HG02981 (cell line): ENCODE results near the gene MEGF6.

ENCODE experiments used
- ATAC-seq: cut with Tn5 transposase; IDR thresholded peaks from one replicate; pipeline ENCODE4 v1.9.1; 2021; ENCODE audit warnings: mild to moderate bottlenecking, moderate library complexity; ENCODE audit not compliant: unreplicated experiment

Gene MEGF6

DNA sequence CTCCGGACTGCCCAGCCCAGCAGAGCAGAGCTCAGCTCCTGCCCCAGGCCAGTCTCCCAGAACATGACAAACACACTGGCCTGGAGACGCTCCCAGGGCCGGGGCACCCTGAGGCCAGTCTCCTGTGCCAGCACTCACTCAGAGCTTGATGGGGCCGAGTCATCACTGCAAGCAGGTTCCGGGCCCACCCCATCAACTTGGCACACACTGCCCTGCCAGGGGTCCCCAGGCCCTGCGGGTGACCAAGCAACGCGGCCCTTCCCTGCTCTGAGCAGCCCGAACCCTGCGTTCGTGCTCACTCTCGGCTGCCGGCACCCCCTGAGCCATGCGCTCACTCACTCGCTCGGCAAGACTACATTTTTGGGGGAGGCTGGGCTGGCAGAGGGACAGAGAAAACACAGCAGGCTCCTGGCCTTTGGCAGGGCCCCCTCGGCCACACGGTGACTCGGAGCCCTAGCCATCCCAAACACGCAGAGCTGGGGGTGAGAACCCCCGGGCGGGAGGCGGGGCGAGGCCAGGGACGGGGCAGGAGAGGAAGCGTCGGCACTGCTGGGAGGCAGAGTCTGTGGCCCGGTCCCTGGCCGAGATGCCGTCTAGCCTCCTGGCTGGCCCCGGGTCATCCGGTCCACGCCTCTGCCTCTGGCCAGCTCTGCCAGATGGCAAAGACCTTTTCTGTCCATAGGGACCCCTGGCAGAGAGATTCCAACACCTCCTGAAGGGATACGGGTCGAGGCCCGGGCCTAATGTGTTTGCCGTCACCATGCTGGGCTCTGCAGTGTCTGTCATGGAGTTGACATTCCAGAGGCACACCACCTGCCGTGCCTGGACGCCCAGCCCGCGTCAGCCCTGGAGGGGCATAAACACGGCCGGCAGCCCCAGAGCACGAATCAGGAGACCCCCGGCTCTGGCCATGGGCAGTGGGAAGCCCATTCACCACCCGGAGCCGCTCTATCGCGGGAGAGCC, 68.0 kb downstream of the MEGF6 start:
- no peak for ATAC-seq

DNA sequence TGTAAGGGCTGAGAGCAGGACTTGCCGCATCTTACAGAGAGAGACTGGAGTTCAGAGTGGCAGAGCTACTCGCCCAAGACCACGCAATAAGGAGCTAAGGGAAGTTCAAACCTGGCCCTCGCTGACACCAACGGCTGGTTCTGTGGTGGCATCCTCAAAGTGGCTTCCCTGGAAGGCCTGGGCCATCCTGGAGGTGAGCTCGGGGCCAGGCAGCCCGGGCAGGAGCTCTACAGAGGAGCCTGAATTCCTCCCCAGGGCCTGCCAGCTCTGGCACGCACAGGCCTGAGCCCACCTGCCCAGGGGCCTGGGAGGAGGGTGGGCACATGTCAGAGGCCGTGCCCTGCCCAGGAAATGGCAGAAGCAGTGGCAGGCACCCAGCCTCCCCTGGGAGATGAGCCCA, 68.6 kb downstream of the MEGF6 start:
- no peak for ATAC-seq

DNA sequence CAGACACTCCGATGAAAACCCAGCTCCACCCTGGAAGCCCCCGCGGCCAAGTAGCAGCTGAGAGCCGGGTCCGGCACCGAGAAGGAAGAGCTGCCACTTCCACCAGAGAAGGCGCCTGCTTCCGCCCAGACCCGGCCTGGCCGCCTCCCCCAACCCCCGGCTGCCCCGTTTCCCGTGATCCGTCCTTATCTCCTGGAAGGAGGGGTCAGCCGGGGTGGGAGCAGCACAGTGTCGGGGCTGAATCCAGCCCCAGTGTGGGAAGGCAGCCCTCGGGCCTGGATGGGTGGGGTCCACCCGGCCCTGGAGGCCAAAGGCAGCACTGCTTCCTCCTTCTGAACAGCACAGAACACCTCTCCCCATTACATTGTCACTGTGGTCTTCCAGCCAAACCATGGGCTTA, 69.4 kb downstream of the MEGF6 start:
- no peak for ATAC-seq

- ATAC-seq = no peak
Measured at GRCh38 chr1:3541465-3541864, 69.8 kb downstream of the MEGF6 start.

DNA sequence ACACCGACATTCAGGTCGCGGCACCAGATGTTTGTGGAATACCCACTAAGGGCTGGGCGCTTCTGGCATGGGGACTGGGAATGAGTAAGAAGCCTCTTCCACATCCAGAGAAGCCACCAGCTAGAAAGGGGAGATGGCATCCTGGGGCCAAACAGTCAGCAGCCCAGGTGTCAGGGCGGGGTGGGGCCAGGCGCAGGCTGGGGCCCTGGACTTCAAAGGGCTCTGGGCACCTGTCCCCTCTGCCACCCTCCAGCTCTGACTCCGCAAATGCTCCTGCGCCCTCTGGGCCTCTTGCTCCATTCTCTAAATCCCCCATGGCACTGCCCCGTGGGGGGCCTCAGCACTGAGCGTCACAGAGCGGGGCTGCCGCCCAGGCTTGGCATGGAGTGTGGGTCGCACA, 70.4 kb downstream of the MEGF6 start:
- no peak for ATAC-seq

- no peak for ATAC-seq
Measured at GRCh38 chr1:3539707-3540425, 71.4 kb downstream of the MEGF6 start.

GRCh38 chr1:3537359-3537758, 73.9 kb downstream of the MEGF6 start:
- ATAC-seq = no peak

DNA sequence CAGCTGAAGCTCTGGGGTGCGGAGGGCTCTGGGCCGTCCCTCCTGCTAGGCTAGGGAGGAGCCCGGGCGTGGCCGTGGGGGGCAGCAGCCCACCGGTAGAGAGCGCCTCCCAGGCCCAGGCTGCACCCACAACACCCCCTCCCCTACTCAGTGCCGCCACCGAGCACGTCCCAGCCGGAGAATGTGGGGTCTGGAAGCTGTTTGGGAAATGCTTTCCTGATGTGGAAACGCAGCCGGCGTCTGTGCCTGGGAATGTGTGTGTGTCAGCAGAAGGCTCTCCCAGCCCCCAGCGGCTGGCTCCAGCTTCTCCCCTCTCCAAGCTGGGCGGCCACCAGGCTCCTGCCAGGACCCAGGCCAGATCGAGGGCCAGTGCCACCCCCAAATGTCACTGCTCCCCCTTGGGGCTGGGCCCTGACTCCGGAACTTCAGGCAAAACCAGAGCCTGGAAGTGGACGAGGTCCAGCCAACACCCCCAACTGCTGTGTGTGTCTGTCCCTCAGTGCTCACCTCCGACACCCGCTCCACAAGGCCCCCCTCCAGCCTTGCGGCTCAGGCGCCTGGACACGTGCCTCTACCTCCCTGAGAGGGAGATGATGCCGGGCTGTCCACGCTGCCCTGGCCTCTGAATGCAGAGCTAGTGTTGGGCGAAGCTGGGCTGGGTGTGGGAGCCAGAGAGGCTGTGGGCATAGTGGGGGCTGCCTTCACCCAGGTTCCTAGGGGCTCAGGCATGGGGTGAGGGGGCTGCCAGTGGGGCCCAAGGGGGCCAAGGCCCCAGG, 74.7 kb downstream of the MEGF6 start:
- no peak for ATAC-seq

DNA sequence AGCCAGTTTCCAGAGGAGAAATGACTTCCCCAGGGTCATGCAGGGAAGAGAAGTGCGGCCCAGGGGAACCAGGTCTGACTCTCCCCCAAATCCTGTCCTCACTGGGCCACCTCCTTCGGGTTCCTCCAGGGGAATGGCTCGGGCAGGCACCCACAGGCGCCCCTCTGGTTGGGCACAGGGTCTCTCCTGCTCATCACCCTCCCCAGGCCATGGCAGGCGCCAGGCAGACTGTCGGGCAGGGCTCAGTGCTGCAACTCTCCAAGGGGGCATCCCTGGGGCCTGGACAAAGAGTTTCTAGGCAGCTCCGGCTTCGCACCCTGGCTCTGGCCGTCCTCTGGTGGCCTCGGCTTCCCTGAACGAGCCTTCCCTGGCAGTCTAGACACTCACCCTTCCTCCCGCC, 75.6 kb downstream of the MEGF6 start:
- ATAC-seq = no peak

DNA sequence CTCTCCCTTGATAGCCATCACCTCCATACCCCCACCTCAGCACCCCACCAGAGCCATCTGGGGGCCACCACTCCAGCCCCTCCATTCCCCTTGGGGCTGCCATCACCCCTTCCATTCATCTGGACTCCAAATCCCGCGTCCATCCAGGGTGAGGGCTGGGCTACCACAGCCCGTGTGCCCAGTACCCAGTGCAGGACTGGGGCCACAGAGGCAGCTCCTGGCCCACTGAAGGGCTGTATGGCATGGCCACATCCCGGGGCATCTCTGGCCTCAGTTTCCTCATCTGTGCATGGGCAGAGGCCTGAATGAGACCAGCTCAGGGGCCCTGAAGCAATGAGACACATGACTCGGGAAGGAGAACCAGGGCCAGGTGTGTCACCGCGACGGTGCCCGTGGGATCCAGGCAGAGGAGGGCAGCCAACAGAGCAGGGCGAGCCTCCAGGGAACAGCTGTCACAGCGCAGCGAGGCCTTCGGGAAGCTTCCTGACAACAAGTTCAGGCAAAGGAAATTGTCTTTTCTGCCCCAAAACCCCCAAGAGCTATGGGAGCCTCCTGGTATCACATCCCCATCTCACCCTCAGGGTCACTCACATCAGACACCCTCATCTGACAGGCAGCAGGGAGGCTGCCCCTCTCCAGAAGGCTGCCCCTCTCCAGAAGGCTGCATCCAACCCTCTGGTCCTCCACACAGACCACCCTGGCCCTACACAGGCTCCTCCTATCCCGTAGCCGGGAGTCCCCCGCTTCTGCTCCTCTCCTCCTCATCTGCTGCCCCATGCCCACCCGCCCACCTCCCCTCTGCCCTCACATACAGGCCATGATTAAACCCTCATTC, 76.3 kb downstream of the MEGF6 start:
- ATAC-seq = no peak

- no peak for ATAC-seq
Measured at GRCh38 chr1:3533067-3534048, 78.0 kb downstream of the MEGF6 start.

GRCh38 chr1:3531928-3532327, 79.4 kb downstream of the MEGF6 start:
- no peak for ATAC-seq

GRCh38 chr1:3530926-3531818, 80.1 kb downstream of the MEGF6 start:
- ATAC-seq = no peak

DNA sequence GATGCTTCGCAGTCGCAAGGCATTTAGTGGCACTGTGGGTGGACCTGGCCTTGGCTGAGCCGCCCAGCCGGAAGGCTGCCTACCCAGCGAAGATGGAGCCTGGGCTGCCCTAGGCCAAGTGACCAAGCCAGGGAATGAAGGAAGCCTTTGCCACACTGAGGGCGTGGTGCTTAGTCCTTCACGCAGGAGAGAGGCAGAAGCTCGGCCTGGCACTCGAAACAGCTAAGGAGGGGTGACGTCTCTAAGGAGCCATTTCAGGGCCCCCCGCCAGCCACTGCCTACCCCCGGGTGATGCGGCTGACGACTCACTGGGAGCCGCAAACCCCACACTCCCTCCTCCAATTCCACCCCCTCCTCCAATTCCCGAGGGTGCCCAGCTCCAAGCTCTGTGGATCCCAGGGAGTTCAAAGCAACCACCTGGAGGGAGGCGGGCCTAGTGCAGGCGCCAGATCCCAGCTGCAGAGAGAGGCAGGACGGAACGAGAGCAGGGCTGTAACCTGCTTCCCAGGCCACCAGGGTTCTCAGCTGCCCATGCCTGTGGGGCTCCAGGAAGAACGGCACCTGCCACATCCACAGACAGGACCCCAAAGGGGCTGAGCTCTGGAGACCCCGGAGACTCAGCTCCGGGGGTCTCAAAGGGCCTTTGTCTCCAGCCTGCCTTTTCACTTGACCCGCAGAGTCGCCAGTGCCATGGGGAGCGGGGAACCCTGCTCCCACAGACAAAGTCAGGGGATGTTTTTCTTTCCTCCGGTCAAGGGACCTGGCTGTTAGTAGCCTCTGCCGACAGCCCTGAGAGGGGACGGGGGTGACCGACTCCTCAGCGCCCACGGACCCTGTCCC, 81.0 kb downstream of the MEGF6 start:
- ATAC-seq = no peak

GRCh38 chr1:3529099-3529729, 82.1 kb downstream of the MEGF6 start:
- ATAC-seq = no peak

DNA sequence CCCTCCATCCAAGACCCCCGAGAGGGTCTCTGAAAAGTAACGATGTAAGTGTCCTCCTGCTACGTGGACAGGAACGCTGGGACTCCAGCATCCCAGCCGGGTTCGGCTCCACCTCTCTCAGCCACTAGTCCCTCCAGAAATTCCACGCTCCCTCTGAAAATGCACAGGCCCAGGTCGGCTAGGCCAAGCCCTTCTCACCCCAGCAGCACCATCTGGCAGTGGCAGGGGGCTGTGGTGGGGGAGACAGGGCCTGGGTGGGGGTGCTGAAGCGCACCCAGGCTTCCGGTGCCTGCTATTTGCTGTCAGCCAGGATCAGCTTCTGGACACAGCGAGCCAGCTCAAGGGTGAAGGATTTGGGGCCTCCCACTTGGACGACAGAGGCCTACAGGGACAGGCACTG, 83.5 kb downstream of the MEGF6 start:
- ATAC-seq = no peak
